HG03460 (cell line): ENCODE data around the gene RERG.

Experiments
- ATAC-seq: cut with Tn5 transposase; IDR thresholded peaks from one replicate; pipeline ENCODE4 v1.9.1; 2021; ENCODE audit not compliant: unreplicated experiment

RERG gene

DNA sequence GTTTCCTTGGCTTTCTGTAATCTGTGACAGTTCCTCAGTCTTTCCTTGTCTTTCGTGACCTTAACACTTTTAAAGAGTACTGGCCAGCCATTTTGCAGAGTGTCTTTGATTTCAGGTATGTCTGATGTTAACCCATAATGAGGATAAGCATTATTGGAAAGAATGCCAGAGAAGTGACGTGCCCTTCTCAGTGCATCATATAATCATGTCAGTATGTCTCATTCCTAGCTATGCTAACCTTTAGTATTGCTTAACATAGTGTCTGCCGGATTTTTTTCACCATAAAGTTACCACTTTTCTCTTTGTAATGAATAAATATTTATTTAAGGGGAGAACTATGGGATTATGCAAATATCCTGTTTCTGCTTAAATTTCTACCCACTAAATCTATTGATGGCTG is 28.5 kb downstream of the RERG start:
- no peak for ATAC-seq

DNA sequence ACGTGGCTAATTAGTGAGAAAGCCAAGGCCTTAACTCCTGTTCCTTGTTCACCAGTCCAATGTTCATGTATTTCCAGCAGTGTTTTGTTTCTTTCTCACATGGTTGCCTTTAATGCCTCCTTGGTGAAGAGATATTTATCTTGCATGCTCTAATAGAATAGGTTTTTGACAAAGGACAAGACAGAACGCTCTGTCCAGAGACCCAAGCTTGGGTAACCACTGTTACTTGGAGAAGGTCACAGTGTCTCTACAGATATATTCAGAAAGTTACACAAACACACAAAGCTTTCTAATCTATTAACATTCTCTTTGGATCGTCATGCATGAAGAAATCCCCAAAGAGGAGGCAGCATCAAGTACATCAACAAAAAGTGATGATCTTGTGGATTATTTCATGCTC is 33.1 kb downstream of the RERG start:
- ATAC-seq: no peak

DNA sequence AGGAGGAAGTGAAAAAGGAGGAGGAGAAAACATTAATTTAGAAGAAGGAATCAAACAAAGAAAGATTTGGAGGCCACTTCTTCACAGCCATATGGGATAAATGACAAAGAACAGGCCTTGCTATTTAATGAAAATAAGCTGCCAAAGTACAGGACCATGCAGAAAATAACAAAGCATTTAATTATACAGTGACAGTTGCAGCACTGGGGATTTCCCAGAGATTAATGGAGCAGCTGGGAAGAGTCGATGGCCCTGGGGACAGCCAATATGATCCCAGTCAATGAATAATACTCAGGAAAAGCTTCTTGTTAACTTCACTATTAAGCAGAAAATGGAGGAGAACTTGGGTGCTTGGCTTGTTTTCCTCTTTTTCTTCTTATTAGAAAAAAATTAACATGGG is 34.6 kb downstream of the RERG start:
- no peak for ATAC-seq

DNA sequence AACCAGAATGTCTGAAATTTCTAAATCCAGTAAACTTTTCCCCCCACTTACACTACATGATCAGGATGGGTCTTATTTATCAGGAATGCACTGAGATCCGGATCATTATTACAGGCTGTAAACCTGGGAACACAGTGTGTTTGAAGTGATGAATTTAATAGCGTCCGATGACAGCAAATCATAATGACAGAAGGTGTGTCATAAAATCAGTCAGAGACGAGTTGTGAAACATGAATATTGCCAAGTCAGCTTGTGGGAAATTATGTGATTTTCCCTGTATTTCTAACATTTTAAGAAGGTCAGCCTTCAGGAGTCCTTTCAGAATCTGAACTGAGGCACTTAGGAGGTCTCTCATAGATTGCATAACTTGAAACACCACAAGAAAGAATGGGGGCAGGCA is 36.7 kb downstream of the RERG start:
- ATAC-seq: no peak

DNA sequence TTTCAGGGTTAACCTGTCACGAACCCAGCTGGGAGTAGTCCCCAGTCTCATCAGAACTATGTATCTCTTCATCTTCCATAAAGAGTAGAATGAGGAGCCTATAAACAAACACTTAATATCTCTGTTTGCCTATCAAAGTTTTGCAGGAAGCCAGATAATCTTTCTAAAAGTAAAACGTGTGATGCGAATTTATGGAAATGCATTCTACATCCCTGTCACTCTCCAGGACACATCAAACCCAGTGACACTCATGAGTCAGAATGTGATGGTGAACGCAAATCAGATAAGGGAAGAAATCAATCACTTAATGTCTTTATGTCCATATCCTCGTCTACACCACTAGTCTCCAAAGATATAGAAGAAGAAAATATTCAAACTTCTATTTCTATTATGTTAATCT is 37.4 kb downstream of the RERG start:
- no peak for ATAC-seq

DNA sequence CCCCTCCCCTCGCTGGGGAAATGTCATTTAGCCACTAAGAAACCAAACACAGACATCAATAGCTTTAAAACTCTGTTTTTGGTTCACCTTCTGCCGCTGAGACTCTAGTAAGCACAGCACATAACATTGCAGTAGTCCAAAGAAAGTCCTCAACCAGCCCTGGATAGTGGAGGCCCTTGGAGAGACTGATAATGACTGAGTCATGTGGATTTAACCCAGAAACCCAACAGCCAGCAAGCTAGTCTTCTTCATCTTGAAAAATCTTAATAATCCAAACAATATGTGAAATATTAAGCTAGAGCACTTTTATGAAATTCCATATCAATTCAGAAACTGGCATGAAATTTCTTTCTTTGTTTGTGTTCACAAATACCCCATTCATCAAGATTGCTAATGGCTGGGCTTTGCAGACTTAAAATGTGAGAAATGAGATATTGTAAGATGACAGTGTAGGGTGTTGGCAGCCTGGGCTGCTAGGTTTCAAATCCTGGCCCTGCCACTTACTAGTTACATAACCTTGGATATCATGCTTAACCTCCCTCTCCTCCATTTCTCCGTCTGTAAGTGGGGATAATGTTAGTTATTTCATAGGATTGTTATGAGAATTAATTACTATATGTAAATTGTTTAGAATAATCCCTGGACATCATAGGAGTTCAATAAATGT is 40.1 kb downstream of the RERG start:
- no peak for ATAC-seq

DNA sequence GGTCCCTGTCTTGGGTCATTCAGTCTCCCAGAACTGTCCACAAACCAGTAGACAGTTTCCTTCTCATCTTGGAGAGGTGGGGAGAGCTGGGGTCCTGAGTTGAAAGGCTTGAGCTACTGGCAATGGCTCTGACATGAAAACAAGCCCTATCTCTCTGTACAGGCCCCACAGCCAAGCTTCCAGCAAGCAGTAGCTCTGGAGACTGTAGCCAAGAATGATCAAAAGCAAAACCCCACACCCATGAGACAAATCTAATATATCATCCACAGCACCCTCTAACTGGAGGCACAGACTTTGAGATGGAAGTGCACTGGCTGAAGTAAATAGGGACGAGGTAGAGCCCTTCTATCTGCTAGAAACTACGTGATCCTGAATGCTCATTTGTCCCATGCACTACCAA is 40.9 kb downstream of the RERG start:
- no peak for ATAC-seq

DNA sequence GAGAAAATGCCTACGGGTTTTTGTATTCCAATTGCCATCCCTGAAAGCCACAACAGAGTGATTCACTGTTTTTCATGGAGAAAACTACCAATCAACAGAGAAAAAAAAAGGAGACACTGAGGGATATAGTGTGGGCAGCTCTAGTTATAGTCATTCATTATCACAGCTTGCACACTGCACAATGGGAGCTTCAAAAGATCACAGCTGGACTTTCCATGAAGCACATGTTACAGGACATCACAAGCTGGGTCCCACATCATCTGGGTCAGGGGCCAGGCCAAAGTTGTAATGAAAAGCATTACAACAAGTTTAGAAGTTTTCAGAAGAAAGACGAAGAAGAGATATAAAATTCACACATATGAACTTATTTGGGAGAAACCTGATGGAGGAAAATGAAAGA is 41.5 kb downstream of the RERG start:
- no peak for ATAC-seq

DNA sequence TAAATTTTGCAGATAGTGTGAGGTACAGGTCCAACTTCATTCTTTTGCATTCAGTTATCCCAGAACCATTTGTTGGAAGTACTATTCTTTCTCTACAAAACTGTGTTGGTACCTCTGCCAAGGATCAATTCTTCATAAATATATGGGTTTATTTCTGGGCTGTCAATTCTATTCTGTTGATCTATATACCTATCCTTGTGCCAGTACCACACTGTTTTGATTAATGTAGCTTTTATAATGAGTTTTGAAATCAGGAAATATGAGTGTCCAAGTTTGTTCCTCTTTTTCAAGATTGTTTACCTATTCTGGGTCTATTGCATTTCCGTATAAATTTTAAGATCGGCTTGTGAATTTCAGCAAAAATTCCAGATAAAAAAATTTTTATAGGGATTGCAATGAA is 48.1 kb downstream of the RERG start:
- ATAC-seq: no peak

DNA sequence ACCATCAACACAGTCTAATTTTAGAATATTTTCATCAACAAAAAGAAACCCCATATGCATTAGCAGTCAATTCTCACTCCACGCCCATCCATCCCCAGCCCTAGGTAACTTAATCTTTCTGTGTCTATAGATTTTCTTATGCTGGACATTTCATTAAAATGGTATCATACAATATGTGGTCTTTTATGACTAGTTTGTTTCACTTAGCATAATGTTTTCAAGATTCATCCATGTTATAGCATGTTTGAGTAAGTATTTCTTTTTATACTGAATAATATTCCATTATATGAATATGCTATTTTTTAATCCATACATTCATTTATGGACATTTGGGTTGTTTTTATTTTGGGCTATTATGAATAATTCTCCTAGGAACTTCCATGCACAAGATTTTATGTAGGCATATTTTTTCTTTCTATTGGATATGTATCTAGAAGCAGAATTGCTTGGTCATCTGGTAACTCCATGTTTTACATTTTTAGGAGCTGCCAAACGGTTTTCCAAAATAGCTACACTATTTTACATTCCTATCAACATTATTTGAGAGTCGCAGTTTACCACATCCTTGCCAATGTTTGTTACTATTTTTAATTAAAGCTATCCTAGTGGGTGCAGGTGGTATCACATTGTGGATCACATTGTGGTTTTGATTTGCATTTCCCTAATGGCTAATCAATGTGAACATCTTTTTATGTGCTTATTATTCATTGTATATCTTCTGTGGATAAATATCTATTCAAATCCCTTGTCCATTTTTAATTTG is 49.0 kb downstream of the RERG start:
- ATAC-seq: no peak

DNA sequence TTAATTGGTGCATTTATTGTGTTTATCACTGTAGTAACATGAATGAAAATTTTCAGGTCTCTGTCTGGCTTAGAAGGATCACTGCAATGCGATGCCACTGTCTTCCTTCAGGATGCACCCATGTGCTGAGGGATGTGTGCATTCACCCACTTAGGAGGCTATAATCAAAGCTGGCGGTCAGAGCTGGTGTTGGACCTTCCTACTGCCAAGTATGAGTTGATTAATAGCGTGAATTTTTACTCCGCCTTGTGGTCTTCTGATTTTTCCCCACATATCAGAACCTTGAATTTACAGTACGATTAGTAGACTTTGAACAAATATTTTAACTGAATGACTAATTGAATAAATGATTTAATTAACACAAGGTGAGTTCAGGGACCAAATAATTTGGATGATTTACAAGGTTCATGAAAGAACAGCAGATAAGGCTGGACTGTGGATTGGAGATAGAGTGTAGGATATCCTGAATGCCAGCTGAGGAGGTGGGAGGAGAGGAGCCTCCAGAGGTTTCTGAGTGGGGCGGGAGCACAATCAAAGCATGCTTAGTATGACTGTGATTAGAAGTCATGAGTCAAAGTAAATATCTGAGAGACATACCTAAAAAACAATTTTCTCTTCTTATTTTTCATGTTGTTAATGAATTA is 50.1 kb downstream of the RERG start:
- no peak for ATAC-seq

DNA sequence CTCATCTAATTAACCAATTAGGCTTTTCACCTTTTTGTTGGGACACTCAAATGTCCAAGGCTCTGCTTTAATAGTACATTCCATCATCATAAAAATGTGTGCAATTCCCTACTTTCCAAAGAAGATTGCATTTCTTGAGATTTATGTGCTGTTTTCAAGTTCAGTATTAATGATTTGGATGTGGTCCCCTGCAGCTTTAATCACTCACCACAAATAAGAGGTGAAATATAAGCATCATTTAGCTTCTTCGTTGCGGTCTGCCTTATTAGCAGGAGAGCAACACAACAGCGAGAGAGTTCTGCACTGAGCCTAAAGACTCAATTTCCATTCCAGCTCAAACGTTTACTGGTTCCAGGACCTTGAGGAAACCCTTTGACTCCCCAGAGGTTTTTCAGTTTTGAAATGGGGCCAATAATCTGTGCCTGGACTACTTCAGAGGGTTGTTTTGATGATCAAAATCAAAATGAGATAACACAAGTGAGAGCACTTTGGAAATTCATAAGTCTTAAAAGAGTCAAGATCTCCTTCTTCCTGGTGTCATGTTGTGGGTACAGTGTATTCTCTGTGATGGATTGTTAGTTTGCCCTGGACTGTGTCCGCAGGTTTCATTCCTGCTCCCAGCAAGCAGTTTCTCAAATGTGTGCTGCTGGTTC is 53.1 kb downstream of the RERG start:
- ATAC-seq: no peak

DNA sequence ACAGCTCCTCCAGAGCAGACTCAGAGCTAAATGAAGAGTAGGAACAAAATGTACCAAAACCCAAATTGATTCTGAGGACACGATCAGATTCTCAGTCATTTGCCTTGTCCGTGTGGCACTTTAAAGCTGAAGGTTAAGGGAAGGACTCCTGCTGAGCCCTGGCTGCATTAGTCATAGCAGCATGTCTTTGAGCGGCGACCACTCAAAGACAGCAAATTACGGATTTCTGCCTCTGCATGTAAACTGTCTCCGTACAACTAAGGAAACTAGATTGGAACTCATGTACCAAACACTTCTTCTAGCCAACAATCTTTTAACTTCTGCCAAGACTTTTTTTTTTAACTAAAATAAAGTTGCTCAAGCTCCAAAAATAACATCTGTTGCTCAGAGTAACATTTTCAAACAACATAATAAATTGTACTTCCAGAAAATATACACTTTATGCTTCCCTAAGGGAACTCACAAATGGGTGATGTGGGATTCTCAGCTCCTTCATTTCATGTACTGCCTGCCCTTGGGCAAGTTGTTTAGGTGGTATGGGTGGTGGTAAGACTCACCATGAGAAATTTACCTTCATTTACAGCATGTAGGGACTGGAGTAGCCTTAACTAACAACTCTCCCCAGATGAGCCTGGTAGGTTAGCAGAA is 56.1 kb downstream of the RERG start:
- ATAC-seq: no peak

DNA sequence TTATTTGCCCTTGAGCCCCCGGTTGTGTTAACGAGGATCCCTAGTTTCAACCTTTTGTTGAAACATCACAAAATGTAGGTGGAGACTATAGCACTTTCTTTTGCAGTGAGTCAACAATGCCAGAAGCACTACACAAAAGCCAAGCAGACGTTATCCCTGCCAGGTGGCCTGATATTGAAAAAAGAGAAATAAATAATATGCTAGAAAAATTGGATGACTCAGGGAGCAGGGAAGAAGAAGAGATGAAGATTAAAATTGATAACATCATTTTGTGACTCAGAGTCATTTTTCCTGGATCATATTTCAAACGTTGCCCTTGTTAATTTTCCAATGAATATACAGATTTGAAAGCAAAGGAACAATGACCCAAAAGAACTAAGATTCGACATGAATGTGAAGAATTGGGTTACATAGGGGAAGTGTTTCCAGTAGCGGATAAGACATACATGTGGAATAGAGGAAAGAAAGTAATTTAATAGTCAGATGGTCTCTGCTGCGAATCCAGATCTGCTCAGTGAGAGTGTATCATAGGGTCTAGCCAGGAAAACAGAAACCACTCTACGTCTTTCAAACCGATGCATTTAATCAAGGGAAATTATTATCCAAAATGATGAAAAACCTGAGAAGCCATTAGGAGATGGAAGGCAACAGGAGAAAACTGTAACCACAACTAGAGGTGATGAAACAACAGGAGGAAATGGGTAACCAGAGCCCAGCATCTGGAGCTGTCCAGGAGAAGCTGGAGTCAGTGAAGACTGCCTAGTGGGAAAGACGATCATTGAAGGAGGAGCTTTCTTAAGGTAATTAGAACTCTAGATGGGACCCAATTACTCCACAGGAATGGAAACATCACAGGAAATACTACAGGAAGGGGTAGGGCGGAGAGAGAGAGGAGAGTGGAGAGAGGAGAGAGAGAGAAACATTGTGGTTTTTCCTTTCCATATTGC is 57.9 kb downstream of the RERG start:
- no peak for ATAC-seq

DNA sequence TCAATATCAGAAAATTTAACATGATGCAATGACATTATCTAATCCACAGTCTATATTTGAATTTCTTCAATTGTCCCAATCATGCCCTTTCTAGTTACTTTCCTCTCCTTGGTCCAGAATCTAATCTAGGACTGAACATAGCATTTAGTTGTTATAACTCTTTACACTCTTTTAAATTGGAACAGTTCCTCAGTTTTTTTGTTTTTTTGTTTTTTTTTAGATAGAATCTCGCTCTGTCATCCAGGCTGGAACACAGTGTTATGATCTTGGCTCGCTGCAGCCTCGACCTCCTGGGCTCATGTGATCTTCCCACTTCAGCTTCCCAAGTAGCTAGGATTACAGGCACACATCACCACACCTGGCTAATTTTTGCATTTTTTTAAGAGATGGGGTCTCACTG is 63.1 kb downstream of the RERG start:
- ATAC-seq: no peak

DNA sequence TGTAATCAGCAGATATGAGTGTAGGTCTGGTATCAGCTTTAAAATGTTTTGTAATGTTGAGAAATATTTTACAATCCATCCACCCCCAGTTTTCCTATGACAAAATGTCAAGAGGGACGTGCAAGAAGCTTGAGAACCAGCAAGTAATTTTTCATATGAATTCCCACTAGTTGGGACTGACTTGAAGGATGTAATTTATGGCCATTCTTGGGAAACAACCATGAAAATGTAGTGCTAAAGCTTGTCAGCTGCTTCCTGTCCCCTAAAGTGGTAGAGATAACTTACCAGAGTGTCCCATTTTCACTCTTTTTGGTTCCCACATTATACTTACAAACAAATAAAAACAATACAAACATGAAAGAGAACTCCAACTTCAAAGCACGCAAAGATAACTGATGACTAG is 63.9 kb downstream of the RERG start:
- ATAC-seq: no peak

DNA sequence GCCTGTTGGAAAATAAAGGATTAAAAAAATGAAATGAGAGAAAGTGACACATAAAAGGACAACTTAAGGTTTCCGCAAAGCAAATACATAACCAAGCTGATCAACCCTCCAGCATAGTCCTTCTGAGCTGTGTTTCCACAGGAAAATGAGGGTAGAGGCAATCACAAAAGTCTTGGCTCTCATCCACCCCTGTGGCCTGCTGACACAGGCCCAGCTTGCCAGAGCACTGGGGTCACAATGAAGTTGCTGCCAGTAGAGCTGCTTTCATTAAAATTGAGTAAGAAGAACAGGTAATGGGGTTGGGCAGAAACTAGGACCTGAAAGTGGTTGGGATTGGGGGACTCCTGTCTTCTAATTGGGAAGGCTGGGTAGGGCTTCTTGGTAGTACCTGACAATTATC is 65.9 kb downstream of the RERG start:
- ATAC-seq: no peak

DNA sequence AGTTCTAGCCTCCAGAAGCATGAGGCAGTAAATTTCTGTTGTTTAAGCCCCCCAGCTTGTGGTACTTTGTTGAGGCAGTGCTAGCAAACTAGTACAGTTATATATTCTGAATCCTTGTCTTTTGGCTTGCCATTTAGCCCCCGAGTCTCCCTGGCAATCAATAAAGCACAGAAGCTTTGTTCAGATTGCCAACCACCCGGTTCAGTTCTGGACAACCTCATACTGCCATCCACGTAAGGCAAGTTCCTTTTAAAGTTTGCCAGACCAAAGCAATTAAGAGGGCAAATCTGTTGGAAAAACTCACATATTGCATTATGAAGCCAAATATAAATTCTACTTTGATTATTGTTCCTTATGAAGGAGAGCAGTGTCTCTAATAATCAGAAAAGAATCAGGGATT is 67.1 kb downstream of the RERG start:
- ATAC-seq: no peak

DNA sequence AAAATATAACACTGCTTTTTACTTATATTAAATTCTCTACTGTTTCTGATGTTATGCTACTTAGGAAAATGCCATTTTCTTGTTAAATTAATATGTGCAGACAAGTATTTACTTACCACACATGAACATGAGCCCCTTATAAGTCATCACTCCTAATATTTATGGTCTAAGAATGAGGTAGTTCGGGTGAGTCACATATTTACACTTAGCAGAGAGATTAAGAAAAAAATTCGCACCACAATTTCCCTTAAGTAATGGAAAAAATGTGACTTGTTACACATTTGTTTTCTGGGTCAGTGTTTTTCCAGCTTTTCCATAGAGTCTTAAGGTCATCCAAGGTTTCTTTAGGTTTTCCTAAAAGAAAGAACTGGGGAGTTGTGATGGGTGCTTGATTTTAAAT is 68.3 kb downstream of the RERG start:
- ATAC-seq: no peak

DNA sequence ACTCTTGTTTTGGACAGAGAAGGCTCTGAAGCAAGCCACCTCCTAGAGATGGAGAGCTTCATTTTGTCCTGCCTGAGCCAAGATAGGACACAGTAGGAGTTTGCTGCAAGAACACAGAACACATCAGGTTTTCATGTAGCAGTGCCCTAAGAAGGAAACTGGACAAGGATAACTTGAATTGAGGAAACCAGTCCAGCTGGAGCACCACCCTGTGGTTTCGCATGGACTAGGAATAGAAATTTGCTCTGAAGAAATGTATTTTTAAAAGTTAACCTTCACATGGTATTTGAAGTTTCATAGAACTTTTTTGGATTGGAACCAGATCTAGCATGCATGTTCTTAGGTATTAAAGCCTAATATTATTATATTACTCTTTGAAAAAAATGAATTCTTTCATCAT is 68.8 kb downstream of the RERG start:
- ATAC-seq: no peak
